Activated naive CD4-positive, alpha-beta T cell treated with Interleukin-2 at 50 U/mL for 16 hours (primary cell): Measurements from ENCODE around the gene UGT2B10.
"Not testable (repeated sequence)": the region's sequence is repeated elsewhere in the genome, so short reads cannot be mapped to it uniquely, and the experiment has no call there.

ENCODE experiments used
- DNase-seq: peaks from one replicate; pipeline ENCODE4 v3.0.0-alpha.2; 2020

UGT2B10 gene

DNA sequence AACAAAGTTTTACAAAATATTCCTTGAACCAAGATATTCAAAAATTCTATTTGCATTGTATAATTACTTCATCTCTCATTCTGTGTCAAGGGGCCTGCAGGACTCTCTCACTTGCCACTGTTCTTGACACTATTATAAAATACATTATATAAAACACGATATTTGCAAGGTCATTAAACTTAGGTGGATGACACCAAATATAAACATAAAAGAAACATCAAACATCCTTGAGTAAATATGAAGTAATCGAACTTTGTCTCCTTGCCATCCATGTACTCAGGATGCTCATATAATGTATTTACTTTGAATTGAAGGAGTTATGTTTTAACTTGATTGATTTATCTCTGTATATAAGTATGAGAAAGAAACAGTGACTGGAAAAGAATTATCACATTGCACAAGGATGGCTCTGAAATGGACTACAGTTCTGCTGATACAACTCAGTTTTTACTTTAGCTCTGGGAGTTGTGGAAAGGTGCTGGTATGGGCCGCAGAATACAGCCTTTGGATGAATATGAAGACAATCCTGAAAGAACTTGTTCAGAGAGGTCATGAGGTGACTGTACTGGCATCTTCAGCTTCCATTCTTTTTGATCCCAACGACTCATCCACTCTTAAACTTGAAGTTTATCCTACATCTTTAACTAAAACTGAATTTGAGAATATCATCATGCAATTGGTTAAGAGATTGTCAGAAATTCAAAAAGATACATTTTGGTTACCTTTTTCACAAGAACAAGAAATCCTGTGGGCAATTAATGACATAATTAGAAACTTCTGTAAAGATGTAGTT is at the start of gene UGT2B10:
Gene UGT2B10 (plus strand): TSS at position 378 of the 793 bp plus-strand sequence. CDS start 26 bp downstream, at position 404.
- DNase-seq, result not testable (repeated sequence)

DNA sequence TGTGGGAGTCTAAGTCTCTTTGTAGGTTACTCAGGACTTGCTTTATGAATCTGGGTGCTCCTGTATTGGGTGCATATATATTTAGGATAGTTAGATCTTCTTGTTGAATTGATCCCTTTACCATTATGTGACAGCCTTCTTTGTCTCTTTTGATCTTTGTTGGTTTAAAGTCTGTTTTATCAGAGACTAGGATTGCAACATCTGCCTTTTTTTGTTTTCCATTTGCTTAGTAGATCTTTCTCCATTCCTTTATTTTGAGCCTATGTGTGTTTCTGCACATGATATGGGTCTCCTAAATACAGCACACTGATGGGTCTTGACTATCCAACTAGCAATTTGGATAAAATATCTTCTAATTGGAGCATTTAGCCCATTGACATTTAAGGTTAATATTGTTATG is 44.0 kb upstream of the UGT2B10 start:
- not testable (repeated sequence) for DNase-seq

DNA sequence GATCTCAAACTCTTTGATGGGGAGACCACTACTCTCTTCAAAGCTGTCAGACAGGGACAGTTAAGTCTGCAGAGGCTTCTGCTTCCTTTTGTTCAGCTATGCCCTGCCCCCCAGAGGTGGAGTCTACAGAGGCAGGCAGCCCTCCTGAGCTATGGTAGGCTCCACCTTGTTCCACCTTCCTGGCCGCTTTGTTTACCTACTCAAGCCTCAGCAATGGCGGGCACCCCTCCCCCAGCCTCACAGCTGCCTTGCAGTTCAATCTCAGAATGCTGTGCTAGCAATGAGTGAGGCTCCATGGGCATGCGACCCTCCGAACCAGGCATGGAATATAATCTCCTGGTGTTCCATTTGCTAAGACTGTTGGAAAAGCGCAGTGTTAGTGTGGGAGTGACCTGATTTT is 42.1 kb upstream of the UGT2B10 start:
- no peak for DNase-seq

DNA sequence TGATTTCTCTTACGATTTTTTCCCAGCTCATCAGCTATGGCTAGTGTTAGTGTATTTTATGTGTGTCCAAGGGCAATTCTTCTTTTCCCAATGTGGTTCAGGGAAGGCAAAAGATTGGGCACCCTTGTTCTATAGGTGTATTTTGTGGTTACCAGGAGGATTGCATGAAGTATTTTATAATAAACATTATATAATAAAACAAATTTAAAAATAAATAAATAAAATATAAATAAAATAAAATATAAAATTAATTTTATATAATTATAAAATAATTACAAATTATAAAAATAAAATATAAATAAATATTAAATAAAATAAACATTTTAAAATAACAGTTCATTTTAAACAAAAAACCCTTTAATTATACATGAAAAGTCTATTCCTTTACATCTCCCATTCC is 35.6 kb upstream of the UGT2B10 start:
- DNase-seq, result no peak

DNA sequence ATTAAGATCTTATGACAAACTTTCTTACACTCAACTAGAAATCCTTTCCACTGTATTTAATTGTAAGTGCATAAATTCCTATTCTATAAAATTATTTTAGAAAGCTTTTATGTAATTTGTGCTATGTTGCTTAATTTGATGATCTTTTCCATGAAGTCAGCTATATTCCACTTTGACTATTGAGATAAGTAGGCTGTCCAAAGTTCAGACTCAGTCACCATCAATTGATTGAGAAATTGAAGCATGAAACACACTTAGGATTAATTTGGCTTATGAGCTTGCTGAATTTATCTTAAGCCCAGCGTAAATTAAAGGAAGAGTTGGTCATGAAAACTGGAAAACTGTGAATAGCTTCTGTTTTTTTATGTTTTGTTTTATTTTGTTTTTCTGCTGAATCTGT is 18.7 kb upstream of the UGT2B10 start:
- DNase-seq, result no peak

DNA sequence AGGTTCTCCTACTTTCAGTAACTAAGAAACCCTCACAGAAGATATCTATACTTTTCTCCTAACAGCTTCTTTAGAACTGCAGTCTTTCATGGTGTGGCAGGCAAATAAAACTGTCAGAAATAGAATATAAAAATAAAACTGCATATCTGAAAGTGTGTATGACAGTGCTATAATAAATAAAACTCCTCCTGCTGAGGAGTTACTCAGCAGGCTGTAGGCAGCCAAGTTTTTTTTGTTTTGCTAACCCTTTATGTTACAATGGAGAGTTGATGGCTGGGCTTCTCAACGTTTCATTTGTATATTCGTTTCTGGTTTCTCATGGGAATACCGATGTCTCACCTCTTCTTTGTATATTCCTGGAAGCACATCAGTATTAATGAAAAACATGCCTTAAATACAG is 18.2 kb upstream of the UGT2B10 start:
- DNase-seq, result no peak

DNA sequence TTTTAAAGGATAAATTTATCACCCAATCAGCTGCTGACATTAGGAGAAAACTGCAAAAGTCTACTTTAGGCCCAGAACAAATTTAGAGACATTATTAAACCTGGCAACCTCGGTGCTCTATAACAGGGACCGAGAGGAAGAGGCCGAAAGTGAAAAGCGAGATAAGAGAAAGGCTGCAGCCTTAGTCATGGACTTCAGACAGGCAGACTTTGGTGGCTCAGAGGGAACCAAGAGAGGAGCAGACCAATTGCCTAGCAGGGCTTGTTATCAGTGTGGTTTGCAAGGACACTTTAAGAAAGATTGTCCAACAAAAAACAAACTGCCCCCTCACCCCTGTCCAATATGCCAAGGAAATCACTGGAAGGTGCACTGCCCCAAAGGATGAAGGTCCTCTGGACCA is 12.8 kb upstream of the UGT2B10 start:
- DNase-seq, result no peak

DNA sequence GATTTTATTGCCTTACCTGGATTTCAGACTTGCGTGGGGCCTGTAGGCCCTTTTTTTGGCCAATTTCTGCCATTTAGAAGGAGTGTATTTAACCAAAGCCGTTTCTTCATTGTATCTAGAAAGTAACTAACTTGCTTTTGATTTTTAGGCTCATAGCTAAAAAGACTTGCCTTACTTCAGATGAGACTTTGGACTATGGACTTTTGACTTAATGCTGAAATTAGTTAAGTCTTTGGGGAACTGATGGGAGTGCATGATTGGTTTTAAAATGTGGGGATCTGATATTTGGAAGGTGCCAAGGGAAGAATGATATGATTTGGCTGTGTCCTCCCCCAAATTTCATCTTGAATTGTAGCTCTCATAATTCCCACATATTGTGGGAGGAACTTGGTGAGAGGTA is 7.7 kb upstream of the UGT2B10 start:
- no peak for DNase-seq

DNA sequence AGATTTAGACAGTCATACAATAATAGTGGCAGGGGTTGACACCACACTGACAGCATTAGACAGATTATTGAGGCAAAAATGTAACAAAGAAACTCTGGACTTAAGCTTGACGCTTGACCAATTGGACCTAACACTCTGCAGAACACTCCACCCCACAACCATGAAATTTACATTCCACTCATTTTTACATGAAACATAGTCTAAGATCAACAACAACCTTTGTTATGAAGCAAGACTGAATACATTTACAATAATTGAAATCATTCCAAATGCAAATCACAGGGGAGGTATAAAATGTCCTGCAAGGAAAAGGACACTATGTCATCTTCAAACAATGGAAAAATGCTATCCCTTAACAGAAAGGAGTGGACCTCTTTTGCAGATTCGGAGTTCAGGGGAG is 4.9 kb upstream of the UGT2B10 start:
- DNase-seq, result no peak

DNA sequence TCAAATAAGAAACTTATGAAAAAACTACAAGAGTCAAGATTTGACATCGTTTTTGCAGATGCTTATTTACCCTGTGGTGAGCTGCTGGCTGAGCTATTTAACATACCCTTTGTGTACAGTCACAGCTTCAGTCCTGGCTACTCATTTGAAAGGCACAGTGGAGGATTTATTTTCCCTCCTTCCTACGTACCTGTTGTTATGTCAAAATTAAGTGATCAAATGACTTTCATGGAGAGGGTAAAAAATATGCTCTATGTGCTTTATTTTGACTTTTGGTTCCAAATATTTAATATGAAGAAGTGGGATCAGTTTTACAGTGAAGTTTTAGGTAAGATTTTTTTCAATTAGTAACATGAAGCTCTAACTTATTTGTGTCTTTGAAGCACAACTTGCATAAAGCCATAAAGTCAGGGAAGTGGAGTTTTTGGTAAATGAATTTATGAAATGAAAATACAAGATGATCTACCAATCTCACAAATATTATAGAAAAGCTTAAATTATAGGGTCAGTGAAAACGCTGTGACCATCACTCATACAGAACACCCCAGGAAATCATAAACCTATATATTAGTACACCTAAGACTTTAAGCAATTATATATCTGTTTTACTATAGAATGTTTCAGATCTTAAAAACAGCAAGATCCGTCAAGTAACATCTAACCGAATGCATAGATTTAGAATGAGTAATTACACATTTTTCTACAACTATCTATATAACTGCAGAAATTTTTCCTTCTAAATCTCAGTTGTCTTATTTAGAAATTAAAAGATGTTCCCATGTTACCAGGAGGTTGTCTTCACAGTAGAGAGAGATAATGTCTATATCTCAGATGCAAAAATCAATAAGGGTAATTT is 844 bp downstream of the UGT2B10 start:
- not testable (repeated sequence) for DNase-seq

DNA sequence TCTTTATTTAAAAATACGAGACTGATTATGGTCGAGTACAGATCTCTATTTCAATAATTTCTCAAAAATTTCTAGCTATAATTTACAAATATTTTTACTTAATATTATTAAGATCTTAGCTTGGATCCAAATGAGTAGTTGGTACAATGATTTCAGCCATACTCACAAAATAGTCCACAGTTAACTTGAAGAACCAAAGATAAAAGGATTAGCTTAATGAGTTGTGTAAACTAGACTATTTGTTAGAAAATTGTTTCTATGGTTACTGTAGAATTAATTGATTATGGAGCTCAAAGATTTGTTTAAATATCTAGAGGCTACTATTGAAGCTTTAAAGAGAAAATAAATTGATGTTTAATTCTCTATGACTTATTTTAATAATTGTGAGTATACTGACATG is 1.6 kb downstream of the UGT2B10 start:
- DNase-seq, result no peak

DNA sequence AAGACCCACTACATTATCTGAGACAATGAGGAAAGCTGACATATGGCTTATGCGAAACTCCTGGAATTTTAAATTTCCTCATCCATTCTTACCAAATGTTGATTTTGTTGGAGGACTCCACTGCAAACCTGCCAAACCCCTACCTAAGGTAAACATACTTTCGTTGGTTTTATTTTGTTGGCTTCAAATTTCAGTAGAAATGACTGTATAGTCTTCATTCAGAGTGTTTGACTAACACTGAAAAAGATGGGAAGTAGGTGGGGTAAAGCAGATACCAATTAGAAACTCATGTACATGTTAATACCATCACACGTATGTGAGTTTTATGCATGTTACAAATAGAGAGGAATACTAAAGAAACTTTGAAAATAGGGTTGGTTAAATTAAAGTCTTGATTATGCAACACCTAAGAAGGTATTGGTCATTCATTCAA is 2.3 kb downstream of the UGT2B10 start:
- not testable (repeated sequence) for DNase-seq

DNA sequence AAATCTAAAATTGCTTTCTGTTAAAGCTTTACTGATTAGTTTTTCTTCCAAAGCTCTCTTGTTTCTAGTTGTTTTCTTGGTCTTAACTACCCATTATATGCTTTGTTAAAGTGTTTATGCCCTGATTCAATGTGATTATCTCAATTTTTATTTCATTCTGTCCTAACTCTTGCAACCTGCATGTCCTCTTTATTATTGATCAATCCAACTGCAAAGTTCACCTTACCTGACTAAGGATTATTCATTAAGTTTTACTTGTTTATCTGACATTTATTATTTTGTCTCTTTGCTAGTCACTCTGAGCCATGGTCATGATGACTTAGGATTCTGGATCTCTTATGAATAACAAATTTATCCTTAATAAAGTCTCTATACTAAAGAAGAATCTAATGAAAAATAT is 15.8 kb downstream of the UGT2B10 start:
- no peak for DNase-seq

DNA sequence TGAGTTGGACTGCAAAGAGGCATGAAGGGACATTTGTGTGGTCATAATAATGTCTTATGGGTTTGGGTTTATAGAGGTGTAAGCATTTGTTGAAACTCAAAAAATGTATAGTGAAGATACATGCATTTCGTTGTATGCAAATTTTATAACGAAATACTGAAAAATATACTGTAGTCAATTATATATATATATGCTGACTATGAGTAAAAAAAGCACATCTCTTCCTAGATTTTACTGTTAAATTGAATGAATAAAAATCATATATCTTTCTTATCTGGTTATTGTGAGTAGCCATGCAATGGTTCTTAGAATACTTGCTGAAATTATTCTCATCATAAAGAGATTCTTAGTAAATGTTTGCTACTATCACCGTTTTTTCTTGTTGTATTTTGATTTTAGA is 34.5 kb downstream of the UGT2B10 start:
- no peak for DNase-seq

DNA sequence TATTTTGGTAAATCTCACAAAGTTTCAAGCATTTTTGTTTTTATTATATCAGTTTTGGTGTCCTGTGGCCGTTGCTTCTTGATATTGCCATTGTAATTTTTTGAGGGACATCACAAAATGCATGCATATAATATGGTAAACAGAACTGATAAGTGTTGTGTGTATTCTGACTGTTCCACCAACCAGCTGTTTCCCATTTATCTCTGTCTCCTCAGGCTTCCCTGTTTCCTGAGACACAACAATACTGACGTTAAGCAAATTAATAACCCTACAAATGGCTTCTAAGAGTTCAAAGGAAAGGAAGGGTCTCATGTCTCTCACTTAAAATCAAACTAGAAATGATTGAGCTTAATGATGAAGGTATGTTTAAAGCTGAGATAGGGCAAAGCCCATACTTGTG is 40.0 kb downstream of the UGT2B10 start:
- DNase-seq, result no peak

DNA sequence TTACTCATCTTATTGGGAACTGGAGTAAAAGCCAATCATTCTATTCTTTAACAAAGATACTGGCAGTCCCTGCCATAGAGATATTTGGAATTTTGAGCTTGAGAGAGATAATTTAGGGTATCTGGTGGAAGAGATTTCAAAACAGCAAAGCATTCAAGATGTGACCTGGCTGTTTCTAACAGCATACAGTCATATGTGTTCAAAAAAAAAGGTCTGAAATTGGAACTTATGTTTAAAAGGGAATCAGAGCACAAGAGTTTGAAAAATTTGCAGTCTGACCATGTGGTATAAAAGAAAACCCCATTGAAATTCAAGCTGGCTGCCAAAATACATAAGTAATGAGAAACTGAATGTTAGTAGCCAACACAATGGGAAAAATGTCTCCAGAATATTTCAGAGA is 42.2 kb downstream of the UGT2B10 start:
- DNase-seq, result no peak

DNA sequence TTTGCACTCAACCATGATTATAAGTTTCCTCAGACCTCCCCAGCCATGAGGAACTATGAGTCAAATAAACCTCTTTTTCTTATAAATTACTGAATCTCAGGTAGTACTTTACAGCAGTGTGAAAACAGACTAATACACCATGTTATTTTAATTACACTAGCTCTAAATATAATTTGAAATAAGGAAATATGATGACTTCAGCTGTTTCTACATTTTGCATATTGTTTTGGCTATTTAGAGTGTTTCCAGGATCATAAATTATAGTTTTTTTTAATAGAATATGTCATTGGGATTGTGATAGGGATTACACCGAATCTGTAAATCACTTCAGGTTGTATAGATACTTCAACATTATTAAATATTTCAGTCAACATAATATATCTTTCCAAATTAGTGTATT is 43.9 kb downstream of the UGT2B10 start:
- DNase-seq, result no peak

DNA sequence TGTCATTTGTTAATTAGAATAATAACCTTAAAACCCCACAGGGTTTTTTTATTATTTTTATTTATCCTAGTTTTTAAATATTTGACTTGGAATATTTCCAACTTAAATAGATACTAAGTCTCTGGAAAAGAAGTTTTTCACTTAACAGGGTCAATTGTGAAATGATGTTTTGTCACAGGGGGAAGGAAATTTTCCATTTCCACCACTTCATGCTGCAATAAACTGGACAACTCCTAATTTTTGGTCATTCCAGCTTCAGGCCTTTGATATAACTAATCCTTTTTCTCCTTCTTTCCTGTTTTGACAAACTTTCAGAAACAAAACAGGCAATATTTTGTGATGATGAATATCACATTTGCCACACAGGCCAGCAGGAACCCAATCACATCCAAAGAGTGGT is 45.3 kb downstream of the UGT2B10 start:
- no peak for DNase-seq

DNA sequence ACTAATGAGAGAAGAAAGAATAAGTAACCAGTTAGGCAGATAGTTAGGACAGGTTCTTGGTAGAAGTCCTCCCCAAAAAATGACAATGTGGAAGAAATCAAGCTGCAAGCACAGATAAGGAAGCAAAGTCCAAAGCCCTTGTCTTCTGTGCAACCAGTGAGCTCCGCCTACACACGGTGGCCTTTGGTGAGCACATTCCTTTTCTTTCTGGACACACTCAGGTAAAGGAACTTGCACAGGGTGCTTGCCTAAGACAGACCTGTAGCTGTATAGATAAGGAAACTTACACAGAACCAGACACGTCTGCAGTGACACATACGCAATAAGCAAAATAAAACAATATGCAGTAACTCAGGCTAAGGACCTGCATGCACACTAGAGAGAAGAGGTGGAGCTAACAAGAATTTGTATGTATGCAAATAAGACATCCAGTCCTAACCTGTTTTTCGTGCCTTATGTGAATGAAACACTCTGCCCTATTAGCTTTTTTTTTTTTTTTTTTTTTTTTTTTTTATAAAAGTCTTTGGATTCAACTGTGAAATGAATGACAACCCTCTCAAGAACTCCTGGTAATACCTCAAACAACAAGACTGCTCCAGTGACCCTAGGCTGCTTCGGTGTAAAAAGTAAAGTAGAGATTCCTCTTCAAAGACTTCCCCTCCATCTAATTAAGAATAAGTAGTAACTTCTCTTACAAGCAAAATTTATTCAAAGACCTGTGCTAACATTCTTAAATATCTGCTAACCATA is 48.8 kb downstream of the UGT2B10 start:
- no peak for DNase-seq

DNA sequence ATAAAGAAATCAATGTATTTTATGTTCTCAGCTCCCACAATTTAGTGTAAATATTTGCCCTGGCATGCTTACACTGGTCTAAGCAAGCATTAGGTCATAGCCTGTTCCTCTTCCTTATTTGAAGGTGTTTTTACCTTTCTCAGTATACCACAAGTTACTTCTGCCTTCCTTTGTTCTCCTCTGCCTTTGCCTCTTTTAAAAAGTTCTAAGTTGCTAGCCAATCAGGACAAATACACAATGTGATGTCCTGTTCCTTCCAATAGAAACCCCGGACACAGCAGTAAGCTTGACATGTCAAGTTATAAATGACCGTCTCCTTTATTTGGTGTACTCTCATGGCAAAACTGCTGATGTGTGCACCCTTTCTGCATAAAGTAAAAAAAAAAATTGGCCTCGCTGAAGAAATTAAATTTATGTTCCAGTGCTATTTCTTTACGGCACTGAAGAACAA is 49.4 kb downstream of the UGT2B10 start:
- DNase-seq, result no peak

DNA sequence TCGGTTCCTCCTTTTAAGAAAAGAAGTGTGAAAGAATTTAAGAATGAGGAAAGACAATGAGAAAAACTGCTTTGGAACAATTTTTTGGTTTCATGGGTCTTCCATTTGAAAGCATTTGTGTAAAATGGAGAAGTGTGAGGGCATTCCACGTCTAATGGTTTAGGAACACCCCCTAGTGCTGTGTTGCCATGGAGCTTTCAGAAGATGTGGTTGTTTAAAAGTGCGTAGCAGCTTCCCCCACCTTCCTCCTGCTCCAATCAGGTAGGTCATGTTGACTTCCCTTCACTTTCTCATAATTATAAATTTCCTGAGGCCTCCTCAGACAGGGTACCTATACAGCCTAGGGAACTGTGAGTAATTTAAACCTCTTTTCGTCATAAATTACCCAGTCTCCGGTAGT is 50.0 kb downstream of the UGT2B10 start:
- DNase-seq, result no peak

DNA sequence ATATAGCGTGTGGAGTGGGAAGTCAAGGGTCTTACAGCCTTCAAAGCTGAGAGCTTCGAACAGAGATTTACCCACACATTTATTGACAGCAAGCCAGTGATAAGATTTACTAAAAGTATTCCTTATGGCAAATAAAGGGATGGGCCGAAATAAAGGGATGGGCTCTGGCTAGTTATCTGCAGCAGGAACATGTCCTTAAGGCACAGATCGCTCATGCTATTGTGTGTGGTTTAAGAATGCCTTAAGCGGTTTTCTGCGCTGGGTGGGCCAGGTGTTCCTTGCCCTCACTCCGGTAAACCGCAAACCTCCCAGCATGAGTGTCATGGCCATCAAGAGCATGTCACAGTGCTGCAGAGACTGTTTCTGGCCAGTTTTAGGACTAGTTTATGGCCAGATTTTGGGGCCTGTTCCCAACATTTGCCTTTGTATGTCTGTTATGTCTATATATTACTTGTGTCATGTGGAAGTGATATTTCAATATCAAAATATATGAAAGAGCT is 53.5 kb downstream of the UGT2B10 start:
- DNase-seq, result no peak
